ENCODE data around the gene RALGPS1. TPM values are rescaled to one million over a fixed set of nuclear protein-coding genes. Genes with fewer than 3 reads are reported as not detected.

The RALGPS1 gene
- total RNA-seq, 1 donor from 2014 or later, result 21.7 TPM

- intact Hi-C loops (cut with micrococcal nuclease), result no loop called here
- Mint-ChIP-seq H3K4me3 (no peak overlapping the region), H3K9me3 (no peaks in the 10 kb centered on the region), H3K36me3 (ENCODE audit: low read depth) (peaks cover 3% of the 10 kb centered on the region), H3K27ac (no peak overlapping the region), H3K27me3 (no peaks in the 10 kb centered on the region), H3K4me1 (peaks cover 11% of the 10 kb centered on the region)
- DNase-seq (no peak), ATAC-seq (ENCODE audit: low read depth) (no peak)
- TF ChIP-seq CTCF (IDR thresholded peaks at IDR 0.05), result no peak
- POLR2A ChIA-PET, result interaction anchor here (0.6 to 1.0 kb wide), 2 partner anchors 17 to 55 kb away, joined by 3 to 10 read pairs; no protein-coding TSS in a partner anchor
- CTCF ChIA-PET, result no interaction called here
Observed at GRCh38 chr9:127241354-127241753, 326.8 kb downstream of the RALGPS1 start.

- POLR2A ChIA-PET, result interaction anchor here (0.7 to 1.9 kb wide), 7 partner anchors 19 to 206 kb away, joined by 3 to 16 read pairs (median 3); partner anchors contain the start of genes LRSAM1 and RPL12
- CTCF ChIA-PET, result interaction anchor here (1.2 to 3.2 kb wide), 3 partner anchors 14 to 30 kb away, joined by 3 to 8 read pairs (median 5); no protein-coding TSS in a partner anchor
- ATAC-seq (ENCODE audit: low read depth) (peak; percentile 100), DNase-seq (peak; percentile 91)
- peaks cover 11% of the 10 kb centered on the region for H3K4me1 Mint-ChIP-seq
- H3K27me3 Mint-ChIP-seq, result no peaks in the 10 kb centered on the region
- H3K27ac Mint-ChIP-seq, result peak overlapping the region; percentile 86
- no peak for TF ChIP-seq CTCF (IDR thresholded peaks at IDR 0.05)
- peaks cover 3% of the 10 kb centered on the region for H3K36me3 Mint-ChIP-seq (ENCODE audit: low read depth)
- peak overlapping the region; percentile 90 for H3K4me3 Mint-ChIP-seq
- H3K9me3 Mint-ChIP-seq, result no peaks in the 10 kb centered on the region
- intact Hi-C loops (cut with micrococcal nuclease), result loop anchor here (1.0 to 5.0 kb wide), 5 partner anchors 21 to 822 kb away; partner anchors contain the start of genes LRSAM1, NAIF1, RPL12 and SLC25A25
Observed at GRCh38 chr9:127244609-127245601, 330.3 kb downstream of the RALGPS1 start.

GRCh38 chr9:127245637-127246164 lies 331.1 kb downstream of the RALGPS1 start:
- Mint-ChIP-seq H3K27ac (no peak overlapping the region), H3K4me3 (peak overlapping the region; percentile 90), H3K36me3 (ENCODE audit: low read depth) (peaks cover 3% of the 10 kb centered on the region), H3K4me1 (peaks cover 11% of the 10 kb centered on the region), H3K9me3 (no peaks in the 10 kb centered on the region), H3K27me3 (no peaks in the 10 kb centered on the region)
- ChIA-PET POLR2A (interaction anchor here (1.0 to 1.9 kb wide), 4 partner anchors 20 to 205 kb away, joined by 3 to 16 read pairs (median 7); partner anchors contain the start of genes LRSAM1 and RPL12), CTCF (interaction anchor here (3.2 kb wide), 1 partner anchor 31 kb away, joined by 8 read pairs; no protein-coding TSS in a partner anchor)
- no peak for ATAC-seq (ENCODE audit: low read depth)
- no peak for TF ChIP-seq CTCF (IDR thresholded peaks at IDR 0.05)
- intact Hi-C loops (cut with micrococcal nuclease), result loop anchor here (1.0 to 5.0 kb wide), 5 partner anchors 21 to 822 kb away; partner anchors contain the start of genes LRSAM1, NAIF1, RPL12 and SLC25A25
- DNase-seq, result no peak

- no peaks in the 10 kb centered on the region for H3K9me3 Mint-ChIP-seq
- peaks cover 3% of the 10 kb centered on the region for H3K36me3 Mint-ChIP-seq (ENCODE audit: low read depth)
- CTCF ChIA-PET, result interaction anchor here (0.5 kb wide), 1 partner anchor 622 kb away, joined by 3 read pairs; no protein-coding TSS in a partner anchor
- H3K4me1 Mint-ChIP-seq, result peaks cover 11% of the 10 kb centered on the region
- H3K4me3 Mint-ChIP-seq, result no peak overlapping the region
- POLR2A ChIA-PET, result no interaction called here
- no peak for TF ChIP-seq CTCF (IDR thresholded peaks at IDR 0.05)
- ATAC-seq (ENCODE audit: low read depth) (no peak), DNase-seq (no peak)
- intact Hi-C loops (cut with micrococcal nuclease), result loop anchor here (5.0 kb wide), 1 partner anchor 819 kb away; the partner anchor contains the start of genes NAIF1 and SLC25A25
- H3K27me3 Mint-ChIP-seq, result no peaks in the 10 kb centered on the region
- no peak overlapping the region for H3K27ac Mint-ChIP-seq
Observed at GRCh38 chr9:127248241-127248640, 333.7 kb downstream of the RALGPS1 start.
